Measurements from ENCODE around the gene SIPA1. TPM values are rescaled to one million over a fixed set of nuclear protein-coding genes. Genes with fewer than 3 reads are reported as not detected.

The SIPA1 gene
- total RNA-seq, 1 experiment from 2014 or later, result 65.4 TPM

DNA sequence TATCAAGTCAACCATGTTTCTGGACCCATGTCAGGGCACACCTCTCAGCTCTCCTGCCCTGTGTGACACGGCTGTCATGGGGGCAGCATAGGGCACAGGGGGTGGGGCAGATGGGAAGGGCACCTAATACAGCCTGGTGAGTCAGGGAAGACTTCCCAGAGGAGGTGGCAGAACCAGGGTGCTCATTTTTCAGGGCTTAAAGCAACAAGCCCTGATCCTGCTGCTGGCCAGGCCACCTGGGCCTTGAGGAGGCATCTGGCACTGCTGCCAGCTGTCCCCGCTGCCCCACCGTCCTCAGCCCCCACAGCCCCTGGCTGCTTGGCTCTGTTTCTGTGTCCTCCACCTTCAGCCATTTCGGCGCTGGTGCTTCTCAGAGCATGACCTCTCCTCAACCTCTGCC is 28.2 kb upstream of the SIPA1 start:
- TF ChIP-seq RORB (CRISPR knock-in tag; IDR thresholded peaks at IDR 0.05) (no peak), GABPB1 (CRISPR knock-in tag; IDR thresholded peaks at IDR 0.05) (no peak), ZNF263 (CRISPR knock-in tag; IDR thresholded peaks at IDR 0.05; ENCODE audit: low read depth) (no peak), OVOL2 (CRISPR knock-in tag; IDR thresholded peaks at IDR 0.05; ENCODE audit: borderline replicate concordance) (no peak), NR3C1 (CRISPR knock-in tag; conservative IDR thresholded peaks at IDR 0.05; ENCODE audit: low read depth) (no peak), TCF7 (CRISPR knock-in tag; IDR thresholded peaks at IDR 0.05; ENCODE audit: low read depth) (no peak), ZNF396 (CRISPR knock-in tag; IDR thresholded peaks at IDR 0.05; ENCODE audit: borderline replicate concordance) (no peak), TEAD1 (CRISPR knock-in tag; IDR thresholded peaks at IDR 0.05) (no peak), RELA (CRISPR knock-in tag; IDR thresholded peaks at IDR 0.05; ENCODE audit: borderline replicate concordance) (no peak), ELF4 (CRISPR knock-in tag; IDR thresholded peaks at IDR 0.05; ENCODE audit: low read depth) (no peak), SMAD3 (CRISPR knock-in tag; IDR thresholded peaks at IDR 0.05; ENCODE audit: borderline replicate concordance) (no peak)
- TF ChIP-seq, protein P1, sequence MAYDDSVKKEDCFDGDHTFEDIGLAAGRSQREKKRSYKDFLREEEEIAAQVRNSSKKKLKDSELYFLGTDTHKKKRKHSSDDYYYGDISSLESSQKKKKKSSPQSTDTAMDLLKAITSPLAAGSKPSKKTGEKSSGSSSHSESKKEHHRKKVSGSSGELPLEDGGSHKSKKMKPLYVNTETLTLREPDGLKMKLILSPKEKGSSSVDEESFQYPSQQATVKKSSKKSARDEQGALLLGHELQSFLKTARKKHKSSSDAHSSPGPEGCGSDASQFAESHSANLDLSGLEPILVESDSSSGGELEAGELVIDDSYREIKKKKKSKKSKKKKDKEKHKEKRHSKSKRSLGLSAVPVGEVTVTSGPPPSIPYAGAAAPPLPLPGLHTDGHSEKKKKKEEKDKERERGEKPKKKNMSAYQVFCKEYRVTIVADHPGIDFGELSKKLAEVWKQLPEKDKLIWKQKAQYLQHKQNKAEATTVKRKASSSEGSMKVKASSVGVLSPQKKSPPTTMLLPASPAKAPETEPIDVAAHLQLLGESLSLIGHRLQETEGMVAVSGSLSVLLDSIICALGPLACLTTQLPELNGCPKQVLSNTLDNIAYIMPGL (CRISPR knock-in tag; IDR thresholded peaks at IDR 0.05), result no peak
- TF ChIP-seq, protein P2, sequence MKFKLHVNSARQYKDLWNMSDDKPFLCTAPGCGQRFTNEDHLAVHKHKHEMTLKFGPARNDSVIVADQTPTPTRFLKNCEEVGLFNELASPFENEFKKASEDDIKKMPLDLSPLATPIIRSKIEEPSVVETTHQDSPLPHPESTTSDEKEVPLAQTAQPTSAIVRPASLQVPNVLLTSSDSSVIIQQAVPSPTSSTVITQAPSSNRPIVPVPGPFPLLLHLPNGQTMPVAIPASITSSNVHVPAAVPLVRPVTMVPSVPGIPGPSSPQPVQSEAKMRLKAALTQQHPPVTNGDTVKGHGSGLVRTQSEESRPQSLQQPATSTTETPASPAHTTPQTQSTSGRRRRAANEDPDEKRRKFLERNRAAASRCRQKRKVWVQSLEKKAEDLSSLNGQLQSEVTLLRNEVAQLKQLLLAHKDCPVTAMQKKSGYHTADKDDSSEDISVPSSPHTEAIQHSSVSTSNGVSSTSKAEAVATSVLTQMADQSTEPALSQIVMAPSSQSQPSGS (CRISPR knock-in tag; IDR thresholded peaks at IDR 0.05; ENCODE audit: borderline replicate concordance, low read depth), result no peak
- TF ChIP-seq, protein P3, sequence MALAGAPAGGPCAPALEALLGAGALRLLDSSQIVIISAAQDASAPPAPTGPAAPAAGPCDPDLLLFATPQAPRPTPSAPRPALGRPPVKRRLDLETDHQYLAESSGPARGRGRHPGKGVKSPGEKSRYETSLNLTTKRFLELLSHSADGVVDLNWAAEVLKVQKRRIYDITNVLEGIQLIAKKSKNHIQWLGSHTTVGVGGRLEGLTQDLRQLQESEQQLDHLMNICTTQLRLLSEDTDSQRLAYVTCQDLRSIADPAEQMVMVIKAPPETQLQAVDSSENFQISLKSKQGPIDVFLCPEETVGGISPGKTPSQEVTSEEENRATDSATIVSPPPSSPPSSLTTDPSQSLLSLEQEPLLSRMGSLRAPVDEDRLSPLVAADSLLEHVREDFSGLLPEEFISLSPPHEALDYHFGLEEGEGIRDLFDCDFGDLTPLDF (CRISPR knock-in tag; IDR thresholded peaks at IDR 0.05), result no peak
- TF ChIP-seq, protein P4, sequence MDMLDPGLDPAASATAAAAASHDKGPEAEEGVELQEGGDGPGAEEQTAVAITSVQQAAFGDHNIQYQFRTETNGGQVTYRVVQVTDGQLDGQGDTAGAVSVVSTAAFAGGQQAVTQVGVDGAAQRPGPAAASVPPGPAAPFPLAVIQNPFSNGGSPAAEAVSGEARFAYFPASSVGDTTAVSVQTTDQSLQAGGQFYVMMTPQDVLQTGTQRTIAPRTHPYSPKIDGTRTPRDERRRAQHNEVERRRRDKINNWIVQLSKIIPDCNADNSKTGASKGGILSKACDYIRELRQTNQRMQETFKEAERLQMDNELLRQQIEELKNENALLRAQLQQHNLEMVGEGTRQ (CRISPR knock-in tag; IDR thresholded peaks at IDR 0.05), result no peak
- TF ChIP-seq, protein P5, sequence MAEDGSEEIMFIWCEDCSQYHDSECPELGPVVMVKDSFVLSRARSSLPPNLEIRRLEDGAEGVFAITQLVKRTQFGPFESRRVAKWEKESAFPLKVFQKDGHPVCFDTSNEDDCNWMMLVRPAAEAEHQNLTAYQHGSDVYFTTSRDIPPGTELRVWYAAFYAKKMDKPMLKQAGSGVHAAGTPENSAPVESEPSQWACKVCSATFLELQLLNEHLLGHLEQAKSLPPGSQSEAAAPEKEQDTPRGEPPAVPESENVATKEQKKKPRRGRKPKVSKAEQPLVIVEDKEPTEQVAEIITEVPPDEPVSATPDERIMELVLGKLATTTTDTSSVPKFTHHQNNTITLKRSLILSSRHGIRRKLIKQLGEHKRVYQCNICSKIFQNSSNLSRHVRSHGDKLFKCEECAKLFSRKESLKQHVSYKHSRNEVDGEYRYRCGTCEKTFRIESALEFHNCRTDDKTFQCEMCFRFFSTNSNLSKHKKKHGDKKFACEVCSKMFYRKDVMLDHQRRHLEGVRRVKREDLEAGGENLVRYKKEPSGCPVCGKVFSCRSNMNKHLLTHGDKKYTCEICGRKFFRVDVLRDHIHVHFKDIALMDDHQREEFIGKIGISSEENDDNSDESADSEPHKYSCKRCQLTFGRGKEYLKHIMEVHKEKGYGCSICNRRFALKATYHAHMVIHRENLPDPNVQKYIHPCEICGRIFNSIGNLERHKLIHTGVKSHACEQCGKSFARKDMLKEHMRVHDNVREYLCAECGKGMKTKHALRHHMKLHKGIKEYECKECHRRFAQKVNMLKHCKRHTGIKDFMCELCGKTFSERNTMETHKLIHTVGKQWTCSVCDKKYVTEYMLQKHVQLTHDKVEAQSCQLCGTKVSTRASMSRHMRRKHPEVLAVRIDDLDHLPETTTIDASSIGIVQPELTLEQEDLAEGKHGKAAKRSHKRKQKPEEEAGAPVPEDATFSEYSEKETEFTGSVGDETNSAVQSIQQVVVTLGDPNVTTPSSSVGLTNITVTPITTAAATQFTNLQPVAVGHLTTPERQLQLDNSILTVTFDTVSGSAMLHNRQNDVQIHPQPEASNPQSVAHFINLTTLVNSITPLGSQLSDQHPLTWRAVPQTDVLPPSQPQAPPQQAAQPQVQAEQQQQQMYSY (CRISPR knock-in tag; IDR thresholded peaks at IDR 0.05), result no peak
- TF ChIP-seq, protein P6, sequence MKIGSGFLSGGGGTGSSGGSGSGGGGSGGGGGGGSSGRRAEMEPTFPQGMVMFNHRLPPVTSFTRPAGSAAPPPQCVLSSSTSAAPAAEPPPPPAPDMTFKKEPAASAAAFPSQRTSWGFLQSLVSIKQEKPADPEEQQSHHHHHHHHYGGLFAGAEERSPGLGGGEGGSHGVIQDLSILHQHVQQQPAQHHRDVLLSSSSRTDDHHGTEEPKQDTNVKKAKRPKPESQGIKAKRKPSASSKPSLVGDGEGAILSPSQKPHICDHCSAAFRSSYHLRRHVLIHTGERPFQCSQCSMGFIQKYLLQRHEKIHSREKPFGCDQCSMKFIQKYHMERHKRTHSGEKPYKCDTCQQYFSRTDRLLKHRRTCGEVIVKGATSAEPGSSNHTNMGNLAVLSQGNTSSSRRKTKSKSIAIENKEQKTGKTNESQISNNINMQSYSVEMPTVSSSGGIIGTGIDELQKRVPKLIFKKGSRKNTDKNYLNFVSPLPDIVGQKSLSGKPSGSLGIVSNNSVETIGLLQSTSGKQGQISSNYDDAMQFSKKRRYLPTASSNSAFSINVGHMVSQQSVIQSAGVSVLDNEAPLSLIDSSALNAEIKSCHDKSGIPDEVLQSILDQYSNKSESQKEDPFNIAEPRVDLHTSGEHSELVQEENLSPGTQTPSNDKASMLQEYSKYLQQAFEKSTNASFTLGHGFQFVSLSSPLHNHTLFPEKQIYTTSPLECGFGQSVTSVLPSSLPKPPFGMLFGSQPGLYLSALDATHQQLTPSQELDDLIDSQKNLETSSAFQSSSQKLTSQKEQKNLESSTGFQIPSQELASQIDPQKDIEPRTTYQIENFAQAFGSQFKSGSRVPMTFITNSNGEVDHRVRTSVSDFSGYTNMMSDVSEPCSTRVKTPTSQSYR (CRISPR knock-in tag; IDR thresholded peaks at IDR 0.05), result no peak
- TF ChIP-seq, protein P7, sequence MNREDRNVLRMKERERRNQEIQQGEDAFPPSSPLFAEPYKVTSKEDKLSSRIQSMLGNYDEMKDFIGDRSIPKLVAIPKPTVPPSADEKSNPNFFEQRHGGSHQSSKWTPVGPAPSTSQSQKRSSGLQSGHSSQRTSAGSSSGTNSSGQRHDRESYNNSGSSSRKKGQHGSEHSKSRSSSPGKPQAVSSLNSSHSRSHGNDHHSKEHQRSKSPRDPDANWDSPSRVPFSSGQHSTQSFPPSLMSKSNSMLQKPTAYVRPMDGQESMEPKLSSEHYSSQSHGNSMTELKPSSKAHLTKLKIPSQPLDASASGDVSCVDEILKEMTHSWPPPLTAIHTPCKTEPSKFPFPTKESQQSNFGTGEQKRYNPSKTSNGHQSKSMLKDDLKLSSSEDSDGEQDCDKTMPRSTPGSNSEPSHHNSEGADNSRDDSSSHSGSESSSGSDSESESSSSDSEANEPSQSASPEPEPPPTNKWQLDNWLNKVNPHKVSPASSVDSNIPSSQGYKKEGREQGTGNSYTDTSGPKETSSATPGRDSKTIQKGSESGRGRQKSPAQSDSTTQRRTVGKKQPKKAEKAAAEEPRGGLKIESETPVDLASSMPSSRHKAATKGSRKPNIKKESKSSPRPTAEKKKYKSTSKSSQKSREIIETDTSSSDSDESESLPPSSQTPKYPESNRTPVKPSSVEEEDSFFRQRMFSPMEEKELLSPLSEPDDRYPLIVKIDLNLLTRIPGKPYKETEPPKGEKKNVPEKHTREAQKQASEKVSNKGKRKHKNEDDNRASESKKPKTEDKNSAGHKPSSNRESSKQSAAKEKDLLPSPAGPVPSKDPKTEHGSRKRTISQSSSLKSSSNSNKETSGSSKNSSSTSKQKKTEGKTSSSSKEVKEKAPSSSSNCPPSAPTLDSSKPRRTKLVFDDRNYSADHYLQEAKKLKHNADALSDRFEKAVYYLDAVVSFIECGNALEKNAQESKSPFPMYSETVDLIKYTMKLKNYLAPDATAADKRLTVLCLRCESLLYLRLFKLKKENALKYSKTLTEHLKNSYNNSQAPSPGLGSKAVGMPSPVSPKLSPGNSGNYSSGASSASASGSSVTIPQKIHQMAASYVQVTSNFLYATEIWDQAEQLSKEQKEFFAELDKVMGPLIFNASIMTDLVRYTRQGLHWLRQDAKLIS (CRISPR knock-in tag; IDR thresholded peaks at IDR 0.05; ENCODE audit: borderline replicate concordance), result no peak
- TF ChIP-seq, protein P8, sequence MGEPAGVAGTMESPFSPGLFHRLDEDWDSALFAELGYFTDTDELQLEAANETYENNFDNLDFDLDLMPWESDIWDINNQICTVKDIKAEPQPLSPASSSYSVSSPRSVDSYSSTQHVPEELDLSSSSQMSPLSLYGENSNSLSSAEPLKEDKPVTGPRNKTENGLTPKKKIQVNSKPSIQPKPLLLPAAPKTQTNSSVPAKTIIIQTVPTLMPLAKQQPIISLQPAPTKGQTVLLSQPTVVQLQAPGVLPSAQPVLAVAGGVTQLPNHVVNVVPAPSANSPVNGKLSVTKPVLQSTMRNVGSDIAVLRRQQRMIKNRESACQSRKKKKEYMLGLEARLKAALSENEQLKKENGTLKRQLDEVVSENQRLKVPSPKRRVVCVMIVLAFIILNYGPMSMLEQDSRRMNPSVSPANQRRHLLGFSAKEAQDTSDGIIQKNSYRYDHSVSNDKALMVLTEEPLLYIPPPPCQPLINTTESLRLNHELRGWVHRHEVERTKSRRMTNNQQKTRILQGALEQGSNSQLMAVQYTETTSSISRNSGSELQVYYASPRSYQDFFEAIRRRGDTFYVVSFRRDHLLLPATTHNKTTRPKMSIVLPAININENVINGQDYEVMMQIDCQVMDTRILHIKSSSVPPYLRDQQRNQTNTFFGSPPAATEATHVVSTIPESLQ (CRISPR knock-in tag; IDR thresholded peaks at IDR 0.05), result no peak
- ATAC-seq (no peak), DNase-seq (ENCODE audit: low spot score) (no peak)
- Mint-ChIP-seq H3K27me3 (ENCODE audit: low read depth) (no peaks in the 10 kb centered on the region; the same call in 1 of the 2 replicates), H3K4me1 (peaks cover 29% of the 10 kb centered on the region), H3K27ac (peak overlapping the region; percentile 57; the same call in 1 of the 2 replicates), H3K36me3 (peaks cover 6% of the 10 kb centered on the region), H3K4me3 (no peak overlapping the region), H3K9me3 (no peaks in the 10 kb centered on the region)
- POLR2A ChIA-PET, result no interaction called here
- CTCF ChIA-PET, result interaction anchor here (1.1 to 16.2 kb wide), 2 partner anchors 19 to 69 kb away, joined by 3 to 311 read pairs; partner anchors contain the start of gene KCNK7

Data from WTC11 (cell line).